ENCODE results near the gene JDP2. TPM values are rescaled to one million over a fixed set of nuclear protein-coding genes. Genes with fewer than 3 reads are reported as not detected.

JDP2 gene, protein sequence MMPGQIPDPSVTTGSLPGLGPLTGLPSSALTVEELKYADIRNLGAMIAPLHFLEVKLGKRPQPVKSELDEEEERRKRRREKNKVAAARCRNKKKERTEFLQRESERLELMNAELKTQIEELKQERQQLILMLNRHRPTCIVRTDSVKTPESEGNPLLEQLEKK
- 23.1 and 35.2 TPM in 2 replicates for total RNA-seq

GRCh38 chr14:75427482-75428229 lies at the start of gene JDP2:
Gene JDP2, plus strand, starts transcription at chr14:75428022. Its CDS starts 9,899 bp downstream, at chr14:75437921.

DNA sequence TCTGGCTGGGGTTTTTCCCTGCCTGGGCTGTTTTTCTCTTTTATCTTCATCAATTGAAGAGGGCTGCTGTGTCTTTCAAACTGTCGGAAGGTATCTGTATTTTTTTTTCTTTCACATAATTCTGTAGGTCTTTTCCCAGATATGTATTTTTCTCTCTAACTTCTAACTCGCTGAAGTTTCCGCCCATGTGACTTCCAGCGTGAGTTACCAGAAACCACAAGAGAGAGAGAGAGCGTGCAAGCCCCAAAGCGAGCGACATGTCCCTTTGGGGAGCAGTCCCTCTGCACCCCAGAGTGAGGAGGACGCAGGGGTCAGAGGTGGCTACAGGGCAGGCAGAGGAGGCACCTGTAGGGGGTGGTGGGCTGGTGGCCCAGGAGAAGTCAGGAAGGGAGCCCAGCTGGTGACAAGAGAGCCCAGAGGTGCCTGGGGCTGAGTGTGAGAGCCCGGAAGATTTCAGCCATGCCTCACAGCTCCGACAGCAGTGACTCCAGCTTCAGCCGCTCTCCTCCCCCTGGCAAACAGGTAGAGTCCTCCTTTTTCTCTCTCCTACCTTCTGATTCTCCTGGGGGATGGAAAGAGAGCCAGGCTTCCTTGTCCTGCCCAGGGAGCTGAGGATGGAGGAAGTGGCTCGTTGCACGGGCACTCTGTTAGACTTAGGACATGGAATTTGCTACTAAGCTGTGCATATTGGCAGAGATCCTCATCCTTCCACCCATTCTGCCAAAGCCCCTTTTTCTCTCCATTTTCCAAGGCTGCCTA lies 94.6 kb downstream of the JDP2 start, which contains the start of gene BATF:
BATF (plus strand) TSS at position 246 of the 759 bp plus-strand sequence; CDS start at position 460, 214 bp downstream.

Other genes with a start within 250 kb of the JDP2 start
- 26.6 and 56.2 TPM in 2 replicates for gene FOS, start 149.2 kb upstream of the JDP2 start, total RNA-seq
- gene BATF, start 94.4 kb downstream of the JDP2 start, total RNA-seq, result not detected in 2 replicates
- 0.49 and 4.9 TPM in 2 replicates for gene FLVCR2, start 150.6 kb downstream of the JDP2 start, total RNA-seq
- 13.4 and 16.9 TPM in 2 replicates for gene ERG28, start 232.9 kb downstream of the JDP2 start, total RNA-seq
- gene TTLL5, start 233.2 kb downstream of the JDP2 start, total RNA-seq, result 14.2 and 16.0 TPM in 2 replicates